GM19438 (cell line): ENCODE data around the gene KLHL22.
"Not testable (repeated sequence)": the region's sequence is repeated elsewhere in the genome, so short reads cannot be mapped to it uniquely, and the experiment has no call there.

Experiments used
- ATAC-seq: cut with Tn5 transposase; IDR thresholded peaks from one replicate; pipeline ENCODE4 v1.9.1; 2021; ENCODE audit warnings: low read depth; ENCODE audit not compliant: unreplicated experiment

Gene KLHL22

DNA sequence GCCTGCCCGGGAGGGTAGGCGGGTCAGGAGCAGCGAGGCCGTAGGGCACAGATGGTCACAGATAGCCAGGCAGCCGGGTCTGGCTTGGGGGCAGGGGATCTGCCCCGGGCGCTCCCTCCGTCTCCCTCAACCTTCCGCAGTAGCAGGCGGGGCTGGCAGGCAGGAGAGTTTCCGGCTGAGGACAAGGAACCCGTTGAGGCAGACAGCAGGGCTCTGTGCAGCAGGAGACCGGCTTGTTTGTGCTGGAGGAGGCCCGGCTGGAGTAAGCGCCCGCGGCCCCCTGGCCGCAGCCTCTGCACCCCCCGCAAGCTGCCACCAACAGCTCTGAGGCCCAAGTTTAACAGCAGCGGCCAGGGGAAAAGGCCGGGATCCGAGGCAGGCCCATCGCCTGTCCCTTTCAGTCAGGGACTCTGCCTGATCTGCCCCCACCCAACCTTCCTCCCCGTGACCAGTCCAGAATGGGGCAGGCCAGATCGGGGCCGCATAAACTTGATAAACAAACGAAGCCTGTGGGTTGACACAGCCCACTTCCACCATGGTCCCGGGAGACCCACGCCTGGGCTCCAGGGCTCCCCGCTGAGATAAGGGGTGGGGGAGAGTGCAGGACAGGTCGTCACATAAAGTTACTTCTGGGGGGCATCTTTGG lies 71.6 kb downstream of the KLHL22 start:
- ATAC-seq: no peak

DNA sequence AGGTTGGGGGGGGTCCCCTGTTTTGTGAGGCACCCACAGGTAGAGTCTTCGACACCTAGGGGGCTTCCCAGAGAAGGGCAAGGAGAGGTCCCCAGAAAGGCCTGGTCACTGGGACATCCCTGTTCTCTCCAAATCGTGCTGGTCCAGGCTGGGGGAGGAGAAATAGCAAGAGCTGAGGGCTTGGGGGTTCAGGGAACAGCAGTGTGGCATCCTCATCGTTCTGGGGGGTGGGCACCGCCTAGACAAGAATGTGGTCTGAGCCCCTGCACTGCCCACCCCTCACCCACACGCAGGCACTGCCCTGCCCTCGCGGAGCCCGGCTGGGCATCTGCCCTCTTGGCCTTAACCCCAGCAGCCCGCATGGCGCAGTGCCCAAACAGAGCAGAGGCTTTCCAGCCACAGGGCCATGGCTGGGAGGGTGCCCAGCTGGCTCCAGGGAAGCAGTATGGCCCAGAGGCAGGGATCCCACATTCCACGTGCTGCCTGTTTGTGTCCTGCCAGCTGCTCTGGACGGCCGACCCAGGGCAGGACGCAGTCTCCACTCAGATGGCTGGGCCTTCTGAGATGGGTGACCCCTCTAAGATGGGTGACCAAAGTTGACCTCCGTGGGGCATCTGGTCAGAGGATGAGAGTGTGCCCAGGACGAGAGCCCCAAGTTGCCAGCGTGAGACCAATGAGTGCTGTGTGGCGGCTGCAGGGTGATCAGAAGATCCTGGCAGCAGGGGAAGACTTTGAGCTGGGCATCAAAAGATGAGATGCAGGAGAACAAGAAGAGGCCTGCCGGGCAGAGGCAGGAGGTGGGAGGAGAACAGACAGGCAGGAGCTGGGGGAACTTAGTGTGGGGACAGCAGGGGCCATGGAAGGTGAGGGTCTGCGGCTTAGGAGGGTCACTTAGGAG lies 72.3 kb downstream of the KLHL22 start:
- no peak for ATAC-seq

DNA sequence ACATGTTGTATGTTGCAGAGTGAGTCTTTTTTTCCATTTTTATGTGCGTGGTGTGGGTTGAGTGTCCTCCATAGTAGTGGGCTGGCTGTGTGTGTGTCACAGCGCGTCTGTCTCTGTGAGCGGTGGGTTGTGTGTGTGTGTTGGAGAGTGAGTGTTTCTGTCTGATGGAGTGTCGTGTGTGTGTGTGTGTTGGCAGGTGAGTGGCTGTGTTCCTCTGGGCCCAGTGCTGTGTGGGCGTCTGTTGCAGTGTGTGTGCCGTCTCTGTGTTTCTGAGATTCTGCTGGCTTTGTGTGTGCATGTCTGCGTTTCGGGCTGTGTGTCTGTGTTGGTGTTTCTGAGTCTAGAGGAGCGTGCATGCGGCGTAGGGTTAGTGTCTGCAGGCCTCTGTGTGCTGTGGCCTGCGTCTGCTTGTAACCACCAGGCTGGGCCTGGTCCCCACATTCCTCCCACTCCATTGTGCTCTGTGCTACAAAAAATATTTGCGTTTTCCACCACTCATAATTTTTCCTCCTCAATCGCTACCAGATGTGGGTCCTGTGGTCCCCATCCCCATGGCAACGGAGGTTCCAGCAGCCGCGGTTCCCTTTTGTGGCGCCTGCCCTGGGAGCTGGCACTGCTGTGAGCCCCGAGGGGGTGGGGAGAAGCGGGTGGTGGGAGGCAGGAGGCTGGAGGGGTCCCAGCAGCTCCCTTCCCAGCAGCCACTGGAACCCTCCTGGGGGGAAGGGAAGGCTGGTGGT lies 73.2 kb downstream of the KLHL22 start:
- ATAC-seq: no peak

DNA sequence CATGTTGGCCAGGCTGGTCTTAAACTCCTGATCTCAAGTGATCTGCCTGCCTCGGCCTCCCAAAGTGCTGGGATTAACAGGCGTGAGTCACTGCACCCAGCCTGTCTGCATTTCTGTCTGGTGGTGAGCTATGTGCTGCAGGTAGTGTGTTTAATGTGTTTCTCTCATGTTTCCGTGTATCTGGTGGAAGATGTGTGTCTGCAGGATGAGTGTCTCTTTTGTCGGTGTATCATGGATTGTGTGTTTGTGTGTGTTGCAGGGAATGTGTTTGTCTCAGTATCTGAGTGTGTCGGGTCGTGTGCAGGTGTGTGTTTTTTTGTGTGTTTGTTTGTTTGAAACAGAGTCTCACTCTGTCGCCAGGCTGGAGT lies 74.1 kb downstream of the KLHL22 start:
- no peak for ATAC-seq

DNA sequence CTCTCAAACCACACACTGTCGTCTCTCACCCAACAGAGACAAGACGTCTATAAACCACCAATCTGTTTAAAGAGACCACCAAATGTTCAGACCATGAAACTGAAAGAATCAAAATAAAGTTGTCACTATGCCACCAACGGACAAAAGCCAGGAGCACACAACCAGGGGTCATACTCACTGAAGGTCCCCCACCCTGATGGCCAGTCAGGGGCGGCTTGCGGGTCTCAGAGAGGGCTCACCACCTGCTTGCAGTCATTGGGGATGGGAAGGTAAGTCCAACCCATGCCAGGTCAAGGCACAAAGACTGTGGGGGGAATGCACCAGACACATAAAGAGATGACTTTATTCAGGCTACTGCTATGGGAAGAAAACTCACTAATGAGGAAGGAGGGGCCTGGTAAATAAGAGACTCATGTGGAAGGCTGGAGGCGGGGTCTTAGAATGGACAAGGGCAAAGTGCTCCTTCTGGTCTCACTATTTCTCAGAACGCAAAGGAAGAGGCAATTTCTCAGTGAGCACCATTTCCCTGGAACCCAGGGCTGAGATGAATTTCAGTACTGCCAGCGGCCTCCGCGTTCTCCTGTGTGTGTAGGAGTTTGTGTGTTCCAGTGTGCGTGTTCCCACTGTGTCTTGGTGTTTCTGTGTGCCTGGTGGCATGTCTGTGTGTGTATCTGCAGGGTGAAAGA lies 75.3 kb downstream of the KLHL22 start:
- ATAC-seq: no peak

DNA sequence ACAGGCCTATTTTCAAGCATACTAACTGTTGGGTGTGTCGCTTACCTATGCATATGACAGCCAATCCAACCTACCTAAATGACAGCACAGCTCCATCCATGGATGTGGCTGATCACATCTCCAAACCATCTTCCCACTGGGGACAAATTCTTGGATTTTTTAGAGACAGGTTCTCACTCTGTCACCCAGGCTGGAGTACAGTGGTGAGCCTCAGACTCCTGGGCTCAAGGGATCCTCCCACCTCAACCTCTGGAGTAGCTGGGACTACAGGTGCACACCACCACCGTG lies 76.0 kb downstream of the KLHL22 start:
- ATAC-seq: no peak

DNA sequence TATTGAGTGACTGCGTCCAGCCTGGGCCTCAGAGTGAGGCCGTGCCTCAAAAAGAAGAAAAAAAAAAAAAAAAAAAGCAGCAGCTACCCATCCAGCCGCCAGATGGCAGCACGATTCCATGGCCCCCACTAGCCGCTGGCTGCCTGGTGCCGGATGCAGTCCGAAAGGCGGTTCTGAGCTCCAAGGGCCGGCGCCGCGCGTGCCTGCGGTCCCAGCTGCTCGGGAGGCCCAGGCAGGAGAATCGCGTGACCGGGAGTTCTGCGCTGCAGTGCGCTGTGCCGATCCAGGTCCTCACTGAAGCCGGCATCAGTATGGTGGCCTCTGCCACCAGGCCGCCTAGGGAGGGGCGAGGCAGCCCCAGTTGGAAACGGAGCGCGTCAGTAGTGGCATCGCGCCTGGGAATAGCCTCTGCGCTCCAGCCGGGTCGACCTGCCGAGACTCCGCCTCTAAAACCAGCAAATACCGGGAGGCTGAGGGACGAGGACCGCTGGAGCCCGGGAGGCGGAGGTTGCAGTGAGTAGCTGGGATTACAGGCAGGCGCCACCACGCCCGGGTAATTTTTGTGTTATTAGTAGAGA lies 77.3 kb downstream of the KLHL22 start:
- no peak for ATAC-seq

DNA sequence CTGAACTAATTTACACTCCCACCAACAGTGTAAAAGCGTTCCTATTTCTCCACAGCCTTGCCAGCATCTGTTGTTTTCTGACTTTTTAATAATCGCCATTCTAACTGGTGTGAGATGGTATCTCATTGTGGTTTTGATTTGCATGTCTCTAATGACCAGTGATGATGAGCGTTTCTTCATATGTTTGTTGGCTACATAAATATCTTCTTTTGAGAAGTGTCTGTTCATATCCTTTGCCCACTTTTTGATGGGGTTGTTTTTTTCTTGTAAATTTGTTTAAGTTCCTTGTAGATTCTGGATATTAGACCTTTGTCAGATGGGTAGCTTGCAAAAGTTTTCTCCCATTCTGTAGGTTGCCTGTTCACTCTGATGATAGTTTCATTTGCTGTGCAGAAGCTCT lies 79.9 kb downstream of the KLHL22 start:
- ATAC-seq: not testable (repeated sequence)

DNA sequence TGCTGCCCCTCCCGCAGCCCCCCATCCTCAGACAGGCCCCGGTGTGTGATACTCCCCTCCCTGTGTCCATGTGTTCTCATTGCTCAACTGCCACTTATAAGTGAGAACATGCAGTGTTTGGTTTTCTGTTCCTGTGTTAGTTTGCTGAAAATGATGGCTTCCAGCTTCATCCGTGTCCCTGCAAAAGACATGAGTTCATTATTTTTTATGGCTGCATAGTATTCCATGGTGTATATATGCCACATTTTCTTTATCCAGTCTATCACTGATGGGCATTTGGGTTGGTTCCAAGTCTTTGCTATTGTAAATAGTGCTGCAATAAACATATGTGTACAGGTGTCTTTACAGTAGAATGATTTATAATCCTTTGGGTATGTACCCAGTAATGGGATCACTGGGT lies 80.4 kb downstream of the KLHL22 start:
- ATAC-seq: not testable (repeated sequence)

DNA sequence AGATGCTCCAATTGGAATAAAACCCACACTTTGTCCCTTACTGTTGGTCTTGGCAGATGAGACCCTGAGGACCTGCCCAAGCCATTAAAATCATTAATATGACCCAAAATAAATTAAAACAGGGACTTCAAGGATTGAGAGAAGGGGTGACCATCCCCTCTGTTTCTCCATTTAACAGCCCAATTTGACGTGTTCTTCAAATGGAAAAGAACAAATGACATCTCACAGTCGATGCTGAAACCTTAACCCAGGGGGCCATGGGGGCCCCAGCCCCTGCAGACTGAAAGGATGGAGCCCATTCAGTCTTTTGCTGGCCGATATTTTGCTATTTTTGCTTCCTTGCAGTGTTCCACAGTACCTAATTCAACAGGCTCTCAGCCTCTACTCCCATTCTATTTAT lies 81.1 kb downstream of the KLHL22 start:
- ATAC-seq: no peak

DNA sequence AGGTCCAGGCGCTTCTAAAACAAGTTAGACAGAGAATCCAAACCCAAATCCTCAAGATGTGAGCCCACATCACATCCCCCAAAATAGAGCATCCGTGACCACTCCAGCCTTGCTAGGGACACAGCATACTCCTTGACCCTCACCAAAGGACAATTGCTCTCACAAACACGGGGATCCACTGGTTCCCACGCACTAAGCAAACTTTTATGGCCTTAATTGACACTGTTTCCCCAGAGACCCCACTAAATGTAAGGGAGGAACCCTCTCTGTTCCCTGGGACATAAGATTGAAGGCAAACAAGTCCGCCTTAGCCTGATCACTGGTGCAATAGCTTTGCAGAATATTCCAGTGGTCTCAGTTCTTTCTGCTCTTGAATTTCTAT lies 81.5 kb downstream of the KLHL22 start:
- ATAC-seq: no peak

DNA sequence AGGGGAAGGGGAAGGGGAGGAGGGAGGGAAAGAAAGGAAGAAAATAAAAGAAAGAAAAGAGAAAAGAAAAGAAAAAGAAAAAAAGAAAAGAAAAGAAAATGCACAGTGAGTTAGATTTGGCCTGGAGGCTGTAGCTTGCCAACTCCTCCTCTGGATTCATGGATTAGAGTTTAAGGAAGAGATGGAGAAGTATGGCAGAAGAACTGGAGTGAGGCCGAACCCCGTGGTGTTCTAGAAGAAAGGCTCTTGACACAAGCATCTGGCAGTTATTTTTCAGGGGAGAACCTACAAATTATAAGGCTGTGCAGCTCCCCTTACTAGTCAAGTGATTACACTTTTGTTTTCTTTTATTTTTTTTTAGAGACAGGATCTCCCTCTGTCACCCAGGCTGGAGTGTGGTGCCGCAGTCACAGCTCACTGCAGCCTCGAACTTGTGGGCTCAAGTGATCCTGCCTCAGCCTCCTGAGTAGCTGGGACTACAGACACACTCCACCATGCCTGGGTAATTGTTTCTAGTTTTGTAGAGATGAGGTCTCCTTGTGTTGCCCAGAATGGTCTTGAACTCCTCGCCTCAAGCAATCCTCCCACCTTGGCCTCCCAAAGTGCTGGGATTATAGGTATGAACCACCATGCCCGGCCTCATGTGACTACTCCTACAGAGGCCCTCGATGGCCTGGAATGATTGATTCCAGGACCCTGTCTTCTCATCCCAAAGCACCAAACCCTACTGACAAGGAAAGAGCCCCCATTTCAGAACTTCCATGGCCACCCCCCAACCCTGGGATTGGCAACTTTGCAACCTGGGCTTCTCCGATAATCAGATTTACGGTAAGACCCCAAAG lies 82.2 kb downstream of the KLHL22 start:
- ATAC-seq: no peak

DNA sequence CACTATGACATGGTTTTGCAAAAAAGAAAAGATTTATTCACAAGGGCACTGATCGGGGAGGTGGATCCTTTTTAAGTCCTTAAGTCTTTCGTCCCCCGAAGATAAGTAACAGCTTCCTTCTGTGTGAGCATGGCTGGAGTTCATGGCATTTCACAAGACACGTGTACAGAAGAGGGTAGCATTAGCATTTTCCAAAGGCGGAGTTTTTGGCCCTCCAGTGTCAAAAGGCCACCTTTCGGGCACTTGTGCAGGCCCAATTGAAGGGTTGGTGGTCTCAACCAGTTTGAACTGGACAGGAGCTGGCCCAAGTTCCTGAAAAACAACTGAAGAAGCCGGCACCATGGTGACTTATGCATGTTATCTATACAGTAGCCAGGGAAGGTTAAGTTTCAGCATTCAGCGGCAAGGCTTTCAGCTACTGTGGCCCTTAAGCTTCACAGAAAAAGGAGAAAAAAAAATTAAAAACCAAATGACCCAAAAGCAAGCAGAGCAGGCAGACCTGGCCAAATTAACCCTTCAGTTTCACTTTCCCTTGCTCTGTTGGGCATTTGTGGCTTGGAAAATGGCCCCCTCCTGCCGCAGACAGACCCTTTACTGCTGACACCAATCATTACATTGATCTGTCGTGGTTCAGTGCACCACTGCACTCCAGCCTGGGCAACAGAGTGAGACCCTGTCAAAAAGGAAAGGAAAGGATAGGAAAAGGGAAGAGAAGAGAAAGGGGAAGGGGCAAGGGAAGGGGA lies 83.0 kb downstream of the KLHL22 start:
- ATAC-seq: no peak

DNA sequence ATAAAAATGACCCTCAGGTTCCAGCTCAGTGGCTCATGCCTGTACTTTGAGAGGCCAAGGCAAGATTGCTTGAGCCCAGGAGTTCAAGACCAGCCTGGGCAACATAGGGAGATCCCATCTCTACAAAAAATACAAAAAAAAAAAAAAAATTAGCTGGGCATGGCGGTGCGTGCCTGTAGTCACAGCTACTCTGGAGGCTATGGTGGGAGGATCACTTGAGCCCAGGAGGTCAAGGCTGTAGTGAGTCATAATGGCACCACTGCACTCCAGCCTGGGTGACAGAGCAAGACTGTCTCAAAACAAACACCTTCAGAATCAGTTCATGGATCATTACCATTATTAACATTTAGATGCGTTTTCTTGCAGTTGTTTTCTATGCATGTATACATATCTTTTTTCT lies 86.2 kb downstream of the KLHL22 start:
- ATAC-seq: not testable (repeated sequence)

DNA sequence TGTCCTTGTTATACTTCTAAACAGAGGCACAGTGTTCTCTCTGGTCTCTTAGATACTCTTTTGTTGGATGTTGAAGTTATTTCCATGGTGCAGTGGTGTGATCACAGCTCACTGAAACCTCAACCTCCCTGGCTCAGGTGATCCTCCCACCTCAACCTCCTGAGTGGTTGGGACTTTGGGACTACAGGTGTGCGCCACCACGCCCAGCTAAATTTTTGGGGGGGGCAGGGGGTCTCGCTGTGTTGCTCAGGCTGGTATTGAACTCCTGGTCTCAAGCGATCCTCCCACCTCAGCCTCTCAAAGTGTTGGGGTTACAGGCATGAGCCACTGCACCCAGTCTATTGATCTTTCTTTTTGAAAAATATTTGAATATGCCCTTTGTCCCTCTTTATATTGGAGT lies 86.7 kb downstream of the KLHL22 start:
- no peak for ATAC-seq

DNA sequence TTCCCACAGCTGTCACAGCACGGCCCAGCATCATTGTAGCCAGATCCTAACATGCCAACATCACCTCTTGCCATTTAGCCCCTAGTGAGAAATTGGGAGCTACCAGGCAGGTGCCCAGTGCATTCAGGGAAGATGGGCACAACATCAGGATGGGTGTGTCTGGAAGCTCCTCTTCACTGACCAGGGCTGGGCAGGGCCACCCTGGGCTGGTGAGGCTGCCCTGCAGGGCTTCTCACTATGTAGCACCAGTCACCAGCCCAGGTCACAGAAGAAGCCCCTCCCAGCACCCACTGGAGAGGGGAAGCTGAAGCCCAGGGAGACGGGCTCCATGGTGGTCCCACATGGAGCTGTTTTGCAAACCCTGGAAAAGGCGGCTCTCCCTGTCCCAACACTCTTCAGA lies 87.8 kb downstream of the KLHL22 start:
- no peak for ATAC-seq

DNA sequence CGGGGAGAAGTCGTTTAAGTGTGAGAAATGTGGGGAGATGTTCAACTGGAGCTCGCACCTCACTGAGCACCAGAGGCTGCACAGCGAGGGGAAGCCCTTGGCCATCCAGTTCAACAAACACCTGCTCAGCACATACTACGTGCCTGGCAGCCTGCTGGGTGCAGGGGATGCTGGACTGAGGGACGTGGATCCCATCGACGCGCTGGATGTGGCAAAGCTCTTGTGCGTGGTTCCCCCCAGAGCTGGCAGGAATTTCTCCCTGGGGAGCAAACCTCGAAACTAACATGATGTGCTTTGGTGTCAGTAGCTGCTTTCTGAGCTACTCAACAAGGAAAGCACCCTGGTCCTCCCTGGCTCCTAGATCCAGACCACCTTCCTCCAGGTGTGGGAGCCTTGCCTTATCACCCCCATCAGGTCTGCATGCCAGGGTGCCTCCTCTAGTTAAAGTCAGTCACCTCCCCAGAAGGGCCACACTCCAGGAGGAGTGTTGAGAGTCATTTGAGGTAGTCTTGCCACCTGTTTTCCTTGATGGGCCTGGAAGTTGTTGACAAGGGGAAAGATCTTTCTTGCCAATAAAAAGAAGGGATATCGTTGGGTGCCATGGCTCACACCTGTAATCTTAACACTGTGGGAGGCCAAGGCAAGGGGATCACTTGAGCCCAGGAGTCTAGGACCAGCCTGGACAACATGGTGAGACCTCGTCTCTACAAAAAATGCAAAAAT lies 88.7 kb downstream of the KLHL22 start:
- no peak for ATAC-seq

DNA sequence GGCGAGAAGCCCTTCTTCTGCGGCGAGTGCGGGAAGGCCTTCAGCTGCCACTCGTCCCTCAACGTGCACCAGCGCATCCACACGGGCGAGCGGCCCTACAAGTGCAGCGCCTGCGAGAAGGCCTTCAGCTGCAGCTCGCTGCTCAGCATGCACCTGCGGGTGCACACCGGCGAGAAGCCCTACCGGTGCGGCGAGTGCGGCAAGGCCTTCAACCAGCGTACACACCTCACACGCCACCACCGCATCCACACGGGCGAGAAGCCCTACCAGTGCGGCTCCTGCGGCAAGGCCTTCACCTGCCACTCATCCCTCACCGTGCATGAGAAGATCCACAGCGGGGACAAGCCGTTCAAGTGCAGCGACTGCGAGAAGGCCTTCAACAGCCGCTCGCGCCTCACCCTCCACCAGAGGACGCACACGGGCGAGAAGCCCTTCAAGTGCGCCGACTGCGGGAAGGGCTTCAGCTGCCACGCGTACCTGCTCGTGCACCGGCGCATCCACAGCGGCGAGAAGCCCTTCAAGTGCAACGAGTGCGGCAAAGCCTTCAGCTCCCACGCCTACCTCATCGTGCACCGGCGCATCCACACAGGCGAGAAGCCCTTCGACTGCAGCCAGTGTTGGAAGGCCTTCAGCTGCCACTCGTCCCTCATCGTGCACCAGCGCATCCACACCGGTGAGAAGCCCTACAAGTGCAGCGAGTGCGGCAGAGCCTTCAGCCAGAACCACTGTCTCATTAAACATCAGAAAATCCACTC lies 89.5 kb downstream of the KLHL22 start:
- no peak for ATAC-seq
